T1000 (cell line): ENCODE results near the gene ADAM17.
"Not testable (repeated sequence)": the region's sequence is repeated elsewhere in the genome, so short reads cannot be mapped to it uniquely, and the experiment has no call there.

Experiments used
- DNase-seq: peaks from one replicate; lab custom pipeline; 2025; ENCODE audit warnings: mixed read lengths; lab: John Stamatoyannopoulos, UW

Gene ADAM17

GRCh38 chr2:9519250-9519649, 36.4 kb downstream of the ADAM17 start:
- DNase-seq = no peak

- no peak for DNase-seq
These were observed 36.9 kb downstream of the ADAM17 start for GRCh38 chr2:9518780-9519179.

GRCh38 chr2:9518163-9518562, 37.5 kb downstream of the ADAM17 start:
- DNase-seq = no peak

GRCh38 chr2:9517118-9517782, 38.4 kb downstream of the ADAM17 start:
- DNase-seq = no peak

GRCh38 chr2:9513946-9514345, 41.7 kb downstream of the ADAM17 start:
- DNase-seq = not testable (repeated sequence)

- DNase-seq = no peak
These were observed 46.7 kb downstream of the ADAM17 start for GRCh38 chr2:9508931-9509330.

GRCh38 chr2:9498210-9498609, 57.4 kb downstream of the ADAM17 start:
- DNase-seq = no peak

GRCh38 chr2:9497017-9497416, 58.6 kb downstream of the ADAM17 start:
- no peak for DNase-seq

GRCh38 chr2:9494081-9494480, 61.5 kb downstream of the ADAM17 start:
- no peak for DNase-seq

- no peak for DNase-seq
These were observed 62.2 kb downstream of the ADAM17 start for GRCh38 chr2:9493478-9493877.

GRCh38 chr2:9492927-9493326, 62.7 kb downstream of the ADAM17 start:
- DNase-seq = no peak

GRCh38 chr2:9490789-9491188, 64.8 kb downstream of the ADAM17 start:
- no peak for DNase-seq

- no peak for DNase-seq
These were observed 66.8 kb downstream of the ADAM17 start for GRCh38 chr2:9488583-9489547.

- DNase-seq = no peak
These were observed 71.1 kb downstream of the ADAM17 start for GRCh38 chr2:9484533-9484932.

GRCh38 chr2:9483107-9483506, 72.5 kb downstream of the ADAM17 start:
- DNase-seq = no peak

- no peak for DNase-seq
These were observed 75.5 kb downstream of the ADAM17 start for GRCh38 chr2:9480157-9480556.

- no peak for DNase-seq
These were observed 77.1 kb downstream of the ADAM17 start for GRCh38 chr2:9478526-9478925.

- no peak for DNase-seq
These were observed 77.7 kb downstream of the ADAM17 start for GRCh38 chr2:9477914-9478313.

- peak; percentile 57 for DNase-seq
These were observed 81.1 kb downstream of the ADAM17 start, which contains the start of gene IAH1 for GRCh38 chr2:9474361-9475057. Gene IAH1 (plus strand): TSS chr2:9474551. CDS start chr2:9474567, 16 bp downstream.

- no peak for DNase-seq
These were observed 81.7 kb downstream of the ADAM17 start for GRCh38 chr2:9473985-9474360.

- DNase-seq = no peak
These were observed 82.2 kb downstream of the ADAM17 start for GRCh38 chr2:9473308-9473984.

GRCh38 chr2:9472511-9472910, 83.1 kb downstream of the ADAM17 start:
- DNase-seq = no peak
